Skeletal muscle tissue (tissue), 4 donors: ENCODE data around the gene GABRE. TPM values are rescaled to one million over a fixed set of nuclear protein-coding genes. Genes with fewer than 3 reads are reported as not detected.
A peak's percentile ranks its signal among the peaks of the same experiment; 100 is the strongest.

ENCODE experiments used
- H3K27ac ChIP-seq: one replicate; pipeline ENCODE4 v1.7.0; 2013; ENCODE audit warnings: mild to moderate bottlenecking, low read depth, low read length, inconsistent platforms
- H3K27me3 ChIP-seq, 3 donors: one replicate each; pipeline ENCODE4 v1.7.0; 2013; ENCODE audit warnings: low read length in 3 of 3; ENCODE audit not compliant: control insufficient read depth in 3 of 3, insufficient read depth in 3 of 3
- H3K36me3 ChIP-seq, 3 donors: one replicate each; pipeline ENCODE4 v1.7.0; 2013; ENCODE audit warnings: low read length in 3 of 3; ENCODE audit not compliant: control insufficient read depth in 3 of 3, insufficient read depth in 3 of 3
- H3K4me1 ChIP-seq, 3 donors: one replicate each; pipeline ENCODE4 v1.7.0; 2013; ENCODE audit warnings: low read length in 3 of 3, mild to moderate bottlenecking in 3 of 3; ENCODE audit not compliant: control insufficient read depth in 3 of 3, insufficient read depth in 3 of 3
- H3K4me3 ChIP-seq, 3 donors: one replicate each; pipeline ENCODE4 v1.7.0; 2013; ENCODE audit warnings: low read length in 3 of 3
- H3K9ac ChIP-seq, 3 donors: one replicate each; pipeline ENCODE4 v1.7.0; 2013; ENCODE audit warnings: low read length in 3 of 3, mild to moderate bottlenecking in 3 of 3, moderate library complexity in 2 of 3, low read depth in 1 of 3
- H3K9me3 ChIP-seq, 3 donors: one replicate each; pipeline ENCODE4 v1.7.0; 2013; ENCODE audit warnings: low read length in 3 of 3; ENCODE audit not compliant: control insufficient read depth in 3 of 3
- total RNA-seq: library from RNA; depleted of rRNA; stranded (reverse); fragments of >200 nt; gene quantifications from one replicate; pipeline ENCODE4 v1.2.3, GENCODE V29; 2014
- donor health status: Osteomylitis.

Gene GABRE
- 41.8 TPM for total RNA-seq

- H3K4me3 ChIP-seq, result peak within 1 kb of the TSS; percentile 29 to 43 (median 32)
- no peaks in the 10 kb centered on the region for H3K4me1 ChIP-seq
- no peaks in the 10 kb centered on the region for H3K36me3 ChIP-seq
- H3K27ac ChIP-seq, result no peak within 1 kb of the TSS
- H3K9ac ChIP-seq, result peak within 1 kb of the TSS in 2 of 3 donors; percentile 38 to 40
- H3K27me3 ChIP-seq, result peaks cover 0 to 17% (median 6%) of the 10 kb centered on the region in 3 donors
- no peaks in the 10 kb centered on the region for H3K9me3 ChIP-seq
Measured at GRCh38 chrX:151974336-151975227, at the start of gene GABRE. TSS of gene GABRE (minus strand) at chrX:151974676. CDS start at chrX:151974625, 51 bp downstream.

- Histone ChIP-seq H3K4me3 (no peak overlapping the region), H3K27ac (no peak overlapping the region)
Measured at GRCh38 chrX:152020888-152021287, 46.4 kb upstream of the GABRE start.

GRCh38 chrX:151999813-152000212 lies 25.3 kb upstream of the GABRE start:
- Histone ChIP-seq H3K9me3 (no peaks in the 10 kb centered on the region), H3K36me3 (no peaks in the 10 kb centered on the region), H3K4me1 (no peaks in the 10 kb centered on the region), H3K4me3 (no peak overlapping the region), H3K27me3 (no peaks in the 10 kb centered on the region), H3K27ac (no peak overlapping the region), H3K9ac (no peak overlapping the region)

More at GRCh38 chrX:152020888-152021287, 46.4 kb upstream of the GABRE start:
- no peaks in the 10 kb centered on the region for H3K36me3 ChIP-seq
- H3K27me3 ChIP-seq, result no peaks in the 10 kb centered on the region
- no peak overlapping the region for H3K9ac ChIP-seq
- H3K4me1 ChIP-seq, result no peaks in the 10 kb centered on the region
- H3K9me3 ChIP-seq, result no peaks in the 10 kb centered on the region

GRCh38 chrX:151997539-151997938 lies 23.1 kb upstream of the GABRE start:
- no peak overlapping the region for H3K9ac ChIP-seq
- no peak overlapping the region for H3K4me3 ChIP-seq
- no peak overlapping the region for H3K27ac ChIP-seq
- H3K9me3 ChIP-seq, result no peaks in the 10 kb centered on the region
- no peaks in the 10 kb centered on the region for H3K27me3 ChIP-seq
- H3K36me3 ChIP-seq, result no peaks in the 10 kb centered on the region
- H3K4me1 ChIP-seq, result no peaks in the 10 kb centered on the region

GRCh38 chrX:151996347-151996746 lies 21.9 kb upstream of the GABRE start:
- Histone ChIP-seq H3K4me3 (no peak overlapping the region), H3K9ac (no peak overlapping the region), H3K4me1 (no peaks in the 10 kb centered on the region), H3K27me3 (no peaks in the 10 kb centered on the region), H3K27ac (no peak overlapping the region), H3K9me3 (no peaks in the 10 kb centered on the region), H3K36me3 (no peaks in the 10 kb centered on the region)

GRCh38 chrX:151994476-151994875 lies 20.0 kb upstream of the GABRE start:
- no peaks in the 10 kb centered on the region for H3K36me3 ChIP-seq

GRCh38 chrX:151988706-151989299 lies 14.3 kb upstream of the GABRE start:
- no peak overlapping the region for H3K9ac ChIP-seq
- no peaks in the 10 kb centered on the region for H3K27me3 ChIP-seq
- H3K9me3 ChIP-seq, result no peaks in the 10 kb centered on the region
- H3K27ac ChIP-seq, result no peak overlapping the region
- peaks cover 0 to 2% (median 0%) of the 10 kb centered on the region in 3 donors for H3K4me1 ChIP-seq
- no peaks in the 10 kb centered on the region for H3K36me3 ChIP-seq
- H3K4me3 ChIP-seq, result no peak overlapping the region

More at GRCh38 chrX:151994476-151994875, 20.0 kb upstream of the GABRE start:
- H3K9ac ChIP-seq, result no peak overlapping the region
- no peak overlapping the region for H3K4me3 ChIP-seq
- no peaks in the 10 kb centered on the region for H3K4me1 ChIP-seq
- no peaks in the 10 kb centered on the region for H3K27me3 ChIP-seq
- H3K9me3 ChIP-seq, result no peaks in the 10 kb centered on the region
- no peak overlapping the region for H3K27ac ChIP-seq

GRCh38 chrX:151987108-151987507 lies 12.6 kb upstream of the GABRE start:
- Histone ChIP-seq H3K36me3 (no peaks in the 10 kb centered on the region), H3K27me3 (no peaks in the 10 kb centered on the region), H3K4me1 (peaks cover 0 to 2% (median 0%) of the 10 kb centered on the region in 3 donors), H3K4me3 (no peak overlapping the region), H3K9ac (no peak overlapping the region), H3K27ac (no peak overlapping the region), H3K9me3 (no peaks in the 10 kb centered on the region)

- no peaks in the 10 kb centered on the region for H3K27me3 ChIP-seq
- no peaks in the 10 kb centered on the region for H3K9me3 ChIP-seq
- no peak overlapping the region for H3K9ac ChIP-seq
- no peak overlapping the region for H3K27ac ChIP-seq
- peaks cover 0 to 2% (median 0%) of the 10 kb centered on the region in 3 donors for H3K4me1 ChIP-seq
- no peak overlapping the region for H3K4me3 ChIP-seq
- no peaks in the 10 kb centered on the region for H3K36me3 ChIP-seq
Measured at GRCh38 chrX:151985955-151986354, 11.5 kb upstream of the GABRE start.

- no peaks in the 10 kb centered on the region for H3K36me3 ChIP-seq
- H3K9me3 ChIP-seq, result no peaks in the 10 kb centered on the region
- H3K27me3 ChIP-seq, result no peaks in the 10 kb centered on the region
- no peak overlapping the region for H3K4me3 ChIP-seq
- no peak overlapping the region for H3K27ac ChIP-seq
- H3K9ac ChIP-seq, result no peak overlapping the region
- H3K4me1 ChIP-seq, result peaks cover 0 to 2% (median 0%) of the 10 kb centered on the region in 3 donors
Measured at GRCh38 chrX:151985531-151985930, 11.1 kb upstream of the GABRE start.
